SK-N-SH treated with all-trans-retinoic acid at 6 μM for 48 hours (cell line): ENCODE measurements around the gene SYCP2L.

Experiments
- ATAC-seq: fragments of 200-7000 bp; cut with Tn5 transposase; 3 replicates; pipeline ENCODE4 v1.9.1; 2020; ENCODE audit warnings: mild to moderate bottlenecking, moderate library complexity
- ARNTL ChIP-seq: fragments of 450-650 bp; formaldehyde crosslinking; IDR thresholded peaks from 2 replicates; pipeline ENCODE4 v1.5.0; 2020; ENCODE audit warnings: low read depth, mild to moderate bottlenecking, moderate library complexity, borderline replicate concordance
- BACH2 ChIP-seq: fragments of 250-450 bp; sonication (Bioruptor Pico); IDR thresholded peaks from 2 replicates; pipeline ENCODE4 v1.9.0; 2021; ENCODE audit warnings: mild to moderate bottlenecking, borderline replicate concordance
- CREB5 ChIP-seq: fragments of 250-450 bp; sonication (Bioruptor Pico); IDR thresholded peaks from 2 replicates; pipeline ENCODE4 v1.5.1; 2020; ENCODE audit warnings: low read depth, mild to moderate bottlenecking, moderate library complexity
- CSDC2 ChIP-seq: fragments of 250-450 bp; sonication (Bioruptor Pico); IDR thresholded peaks from 2 replicates; pipeline ENCODE4 v1.5.0; 2020; ENCODE audit warnings: mild to moderate bottlenecking, moderate library complexity
- ESRRG ChIP-seq: fragments of 250-450 bp; sonication (Bioruptor Pico); IDR thresholded peaks from 2 replicates; pipeline ENCODE4 v1.6.1; 2021; ENCODE audit warnings: mild to moderate bottlenecking
- GLIS3 ChIP-seq: fragments of 250-450 bp; sonication (Bioruptor Pico); IDR thresholded peaks from 2 replicates; pipeline ENCODE4 v1.5.0; 2020; ENCODE audit warnings: mild to moderate bottlenecking, moderate library complexity
- ISL1 ChIP-seq: fragments of 250-450 bp; sonication (Bioruptor Pico); IDR thresholded peaks from 2 replicates; pipeline ENCODE4 v2.1.2; 2022; ENCODE audit warnings: mild to moderate bottlenecking, moderate library complexity
- OSR1 ChIP-seq: fragments of 250-450 bp; sonication (Bioruptor Pico); IDR thresholded peaks from 2 replicates; pipeline ENCODE4 v1.8.0; 2022; ENCODE audit warnings: moderate library complexity, mild to moderate bottlenecking, inconsistent platforms
- PATZ1 ChIP-seq: fragments of 250-450 bp; sonication (Bioruptor Pico); IDR thresholded peaks from 2 replicates; pipeline ENCODE4 v1.8.0; 2020; ENCODE audit warnings: mild to moderate bottlenecking, moderate library complexity, borderline replicate concordance
- POU6F1 ChIP-seq: fragments of 250-450 bp; sonication (Bioruptor Pico); IDR thresholded peaks from 2 replicates; pipeline ENCODE4 v1.8.0; 2021; ENCODE audit warnings: low read depth, mild to moderate bottlenecking, moderate library complexity, borderline replicate concordance
- SNAI2 ChIP-seq: fragments of 250-450 bp; sonication (Bioruptor Pico); IDR thresholded peaks from 2 replicates; pipeline ENCODE4 v1.5.0; 2020; ENCODE audit warnings: mild to moderate bottlenecking, moderate library complexity
- TCF4 ChIP-seq: fragments of 250-450 bp; sonication (Bioruptor Pico); IDR thresholded peaks from 2 replicates; pipeline ENCODE4 v1.8.0; 2021; ENCODE audit warnings: mild to moderate bottlenecking, moderate library complexity, borderline replicate concordance
- ZFP3 ChIP-seq: fragments of 250-450 bp; sonication (Bioruptor Pico); IDR thresholded peaks from 2 replicates; pipeline ENCODE4 v1.5.0; 2020; ENCODE audit warnings: mild to moderate bottlenecking, moderate library complexity
- ZFP30 ChIP-seq: fragments of 450-650 bp; formaldehyde crosslinking; IDR thresholded peaks from 2 replicates; pipeline ENCODE4 v1.5.0; 2022; ENCODE audit warnings: mild to moderate bottlenecking, moderate library complexity
- ZNF565 ChIP-seq: fragments of 450-650 bp; formaldehyde crosslinking; conservative IDR thresholded peaks from 2 replicates; pipeline ENCODE4 v1.5.0; 2020; ENCODE audit warnings: low read depth, mild to moderate bottlenecking, moderate library complexity
- ZNF70 ChIP-seq: fragments of 450-650 bp; formaldehyde crosslinking; IDR thresholded peaks from 2 replicates; pipeline ENCODE4 v1.5.0; 2020; ENCODE audit warnings: mild to moderate bottlenecking, moderate library complexity
- ZNF8 ChIP-seq: fragments of 450-650 bp; formaldehyde crosslinking; IDR thresholded peaks from 2 replicates; pipeline ENCODE4 v1.5.0; 2020; ENCODE audit warnings: mild to moderate bottlenecking, moderate library complexity
- TF ChIP-seq, protein P1 (sequence below): fragments of 250-450 bp; sonication (Bioruptor Pico); IDR thresholded peaks from 2 replicates; pipeline ENCODE4 v1.5.1; 2021; ENCODE audit warnings: mild to moderate bottlenecking, moderate library complexity
- TF ChIP-seq, protein P2 (sequence below): fragments of 250-450 bp; sonication (Bioruptor Pico); IDR thresholded peaks from 2 replicates; pipeline ENCODE4 v1.5.0; 2020; ENCODE audit warnings: mild to moderate bottlenecking, moderate library complexity

Gene SYCP2L

GRCh38 chr6:10877012-10877411 lies 9.8 kb upstream of the SYCP2L start:
- TF ChIP-seq, protein P1, sequence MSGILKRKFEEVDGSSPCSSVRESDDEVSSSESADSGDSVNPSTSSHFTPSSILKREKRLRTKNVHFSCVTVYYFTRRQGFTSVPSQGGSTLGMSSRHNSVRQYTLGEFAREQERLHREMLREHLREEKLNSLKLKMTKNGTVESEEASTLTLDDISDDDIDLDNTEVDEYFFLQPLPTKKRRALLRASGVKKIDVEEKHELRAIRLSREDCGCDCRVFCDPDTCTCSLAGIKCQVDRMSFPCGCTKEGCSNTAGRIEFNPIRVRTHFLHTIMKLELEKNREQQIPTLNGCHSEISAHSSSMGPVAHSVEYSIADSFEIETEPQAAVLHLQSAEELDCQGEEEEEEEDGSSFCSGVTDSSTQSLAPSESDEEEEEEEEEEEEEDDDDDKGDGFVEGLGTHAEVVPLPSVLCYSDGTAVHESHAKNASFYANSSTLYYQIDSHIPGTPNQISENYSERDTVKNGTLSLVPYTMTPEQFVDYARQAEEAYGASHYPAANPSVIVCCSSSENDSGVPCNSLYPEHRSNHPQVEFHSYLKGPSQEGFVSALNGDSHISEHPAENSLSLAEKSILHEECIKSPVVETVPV (CRISPR knock-in tag), result no peak
- TF ChIP-seq GLIS3 (CRISPR knock-in tag), result no peak
- no peak for TF ChIP-seq ISL1 (CRISPR knock-in tag)
- no peak for TF ChIP-seq POU6F1 (CRISPR knock-in tag)
- no peak for TF ChIP-seq OSR1
- TF ChIP-seq, protein P2, sequence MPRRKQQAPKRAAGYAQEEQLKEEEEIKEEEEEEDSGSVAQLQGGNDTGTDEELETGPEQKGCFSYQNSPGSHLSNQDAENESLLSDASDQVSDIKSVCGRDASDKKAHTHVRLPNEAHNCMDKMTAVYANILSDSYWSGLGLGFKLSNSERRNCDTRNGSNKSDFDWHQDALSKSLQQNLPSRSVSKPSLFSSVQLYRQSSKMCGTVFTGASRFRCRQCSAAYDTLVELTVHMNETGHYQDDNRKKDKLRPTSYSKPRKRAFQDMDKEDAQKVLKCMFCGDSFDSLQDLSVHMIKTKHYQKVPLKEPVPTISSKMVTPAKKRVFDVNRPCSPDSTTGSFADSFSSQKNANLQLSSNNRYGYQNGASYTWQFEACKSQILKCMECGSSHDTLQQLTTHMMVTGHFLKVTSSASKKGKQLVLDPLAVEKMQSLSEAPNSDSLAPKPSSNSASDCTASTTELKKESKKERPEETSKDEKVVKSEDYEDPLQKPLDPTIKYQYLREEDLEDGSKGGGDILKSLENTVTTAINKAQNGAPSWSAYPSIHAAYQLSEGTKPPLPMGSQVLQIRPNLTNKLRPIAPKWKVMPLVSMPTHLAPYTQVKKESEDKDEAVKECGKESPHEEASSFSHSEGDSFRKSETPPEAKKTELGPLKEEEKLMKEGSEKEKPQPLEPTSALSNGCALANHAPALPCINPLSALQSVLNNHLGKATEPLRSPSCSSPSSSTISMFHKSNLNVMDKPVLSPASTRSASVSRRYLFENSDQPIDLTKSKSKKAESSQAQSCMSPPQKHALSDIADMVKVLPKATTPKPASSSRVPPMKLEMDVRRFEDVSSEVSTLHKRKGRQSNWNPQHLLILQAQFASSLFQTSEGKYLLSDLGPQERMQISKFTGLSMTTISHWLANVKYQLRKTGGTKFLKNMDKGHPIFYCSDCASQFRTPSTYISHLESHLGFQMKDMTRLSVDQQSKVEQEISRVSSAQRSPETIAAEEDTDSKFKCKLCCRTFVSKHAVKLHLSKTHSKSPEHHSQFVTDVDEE (CRISPR knock-in tag), result no peak
- no peak for TF ChIP-seq BACH2 (CRISPR knock-in tag)
- TF ChIP-seq CREB5 (CRISPR knock-in tag), result no peak
- TF ChIP-seq ARNTL, result no peak
- TF ChIP-seq TCF4 (CRISPR knock-in tag), result no peak
- no peak for TF ChIP-seq ZNF8 (CRISPR knock-in tag)
- no peak for TF ChIP-seq ZFP3 (CRISPR knock-in tag)
- no peak for ATAC-seq

DNA sequence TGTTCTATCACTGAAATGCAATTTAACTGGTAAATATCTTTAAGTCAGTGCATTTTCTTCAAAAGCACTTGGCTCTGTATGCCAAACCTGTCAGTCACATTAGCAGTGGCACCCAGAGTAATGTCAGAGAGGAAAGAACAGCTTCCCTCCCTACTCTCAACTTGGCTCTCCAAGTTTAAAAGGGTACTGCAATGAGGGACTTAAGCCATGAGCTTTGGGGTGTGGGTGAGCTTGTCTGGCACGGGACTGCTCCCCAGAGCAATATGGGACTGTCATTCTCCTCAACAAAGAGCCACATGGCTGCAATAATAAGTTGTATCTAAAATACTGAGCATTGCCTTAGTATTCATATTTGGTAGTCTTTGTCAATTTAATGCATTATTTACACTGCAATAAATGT lies 9.0 kb upstream of the SYCP2L start:
- ATAC-seq, result no peak
- TF ChIP-seq GLIS3 (CRISPR knock-in tag) (no peak), ISL1 (CRISPR knock-in tag) (no peak), SNAI2 (no peak), ZFP30 (CRISPR knock-in tag) (no peak), ZNF70 (no peak), OSR1 (no peak), ZNF565 (CRISPR knock-in tag) (no peak), BACH2 (CRISPR knock-in tag) (no peak), ZFP3 (CRISPR knock-in tag) (no peak), ESRRG (CRISPR knock-in tag) (no peak), PATZ1 (CRISPR knock-in tag) (no peak), CREB5 (CRISPR knock-in tag) (no peak), CSDC2 (CRISPR knock-in tag) (no peak)
- TF ChIP-seq, protein P1 (CRISPR knock-in tag), result no peak
- TF ChIP-seq, protein P2 (CRISPR knock-in tag), result no peak
